ES-I3 (cell line): ENCODE results near the gene NTM.

Experiments
- H3K36me3 ChIP-seq: 2 replicates; pipeline ENCODE4 v1.6.1; 2013; ENCODE audit warnings: mild to moderate bottlenecking, low read length, control low read depth, moderate library complexity; ENCODE audit not compliant: insufficient read depth
- H3K4me1 ChIP-seq: 2 replicates; pipeline ENCODE4 v1.6.1; 2013; ENCODE audit warnings: mild to moderate bottlenecking, control low read depth, low read length; ENCODE audit not compliant: insufficient read depth
- H3K9ac ChIP-seq: 2 replicates; pipeline ENCODE4 v1.6.1; 2013; ENCODE audit warnings: low read depth, mild to moderate bottlenecking, low read length, moderate library complexity
- H3K9me3 ChIP-seq: 2 replicates; pipeline ENCODE4 v1.6.1; 2013; ENCODE audit warnings: mild to moderate bottlenecking, low read length, moderate library complexity; ENCODE audit not compliant: control insufficient read depth, insufficient read depth

Gene NTM

DNA sequence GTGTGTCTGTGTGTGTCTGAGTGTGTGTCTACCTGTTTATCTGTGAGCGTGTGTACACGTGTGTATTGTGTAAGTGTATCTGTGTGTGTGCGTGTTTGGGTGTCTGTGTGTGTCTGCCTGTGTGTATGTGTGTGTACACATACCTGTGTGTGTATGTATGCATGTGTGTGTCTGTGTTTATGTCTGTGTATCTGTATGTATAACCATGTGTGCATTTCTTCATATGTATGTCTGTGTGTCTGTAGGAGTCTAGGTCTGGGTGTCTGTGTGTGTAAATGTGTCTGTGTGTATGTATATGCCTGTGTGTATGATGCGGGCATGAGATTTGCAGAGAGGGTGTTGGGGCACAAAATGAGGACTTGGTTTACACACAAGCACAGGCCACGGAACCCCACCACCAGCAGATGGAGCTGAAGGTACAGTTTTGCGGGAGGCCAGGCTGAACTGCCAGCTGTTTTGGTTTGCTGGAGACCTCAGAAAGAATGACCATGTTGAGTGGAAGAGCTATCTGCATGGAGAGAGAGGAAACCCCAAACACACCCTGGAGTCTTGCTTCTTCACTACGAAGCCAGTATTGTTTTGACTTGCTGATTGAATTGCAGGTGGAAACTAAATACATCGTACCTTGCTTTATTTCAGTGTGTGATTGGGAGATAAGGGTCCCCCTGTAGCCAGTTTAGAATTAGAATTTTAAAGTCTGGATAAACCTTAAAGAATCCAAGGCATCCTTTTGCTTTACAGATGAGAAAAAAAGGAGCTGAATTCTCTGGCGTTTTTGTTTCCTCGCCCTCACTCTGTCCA lies 497.2 kb downstream of the NTM start:
- H3K36me3 ChIP-seq: no peaks in the 10 kb centered on the region
- H3K4me1 ChIP-seq: peaks cover 41% of the 10 kb centered on the region
- no peaks in the 10 kb centered on the region for H3K9me3 ChIP-seq
- no peak overlapping the region for H3K9ac ChIP-seq

DNA sequence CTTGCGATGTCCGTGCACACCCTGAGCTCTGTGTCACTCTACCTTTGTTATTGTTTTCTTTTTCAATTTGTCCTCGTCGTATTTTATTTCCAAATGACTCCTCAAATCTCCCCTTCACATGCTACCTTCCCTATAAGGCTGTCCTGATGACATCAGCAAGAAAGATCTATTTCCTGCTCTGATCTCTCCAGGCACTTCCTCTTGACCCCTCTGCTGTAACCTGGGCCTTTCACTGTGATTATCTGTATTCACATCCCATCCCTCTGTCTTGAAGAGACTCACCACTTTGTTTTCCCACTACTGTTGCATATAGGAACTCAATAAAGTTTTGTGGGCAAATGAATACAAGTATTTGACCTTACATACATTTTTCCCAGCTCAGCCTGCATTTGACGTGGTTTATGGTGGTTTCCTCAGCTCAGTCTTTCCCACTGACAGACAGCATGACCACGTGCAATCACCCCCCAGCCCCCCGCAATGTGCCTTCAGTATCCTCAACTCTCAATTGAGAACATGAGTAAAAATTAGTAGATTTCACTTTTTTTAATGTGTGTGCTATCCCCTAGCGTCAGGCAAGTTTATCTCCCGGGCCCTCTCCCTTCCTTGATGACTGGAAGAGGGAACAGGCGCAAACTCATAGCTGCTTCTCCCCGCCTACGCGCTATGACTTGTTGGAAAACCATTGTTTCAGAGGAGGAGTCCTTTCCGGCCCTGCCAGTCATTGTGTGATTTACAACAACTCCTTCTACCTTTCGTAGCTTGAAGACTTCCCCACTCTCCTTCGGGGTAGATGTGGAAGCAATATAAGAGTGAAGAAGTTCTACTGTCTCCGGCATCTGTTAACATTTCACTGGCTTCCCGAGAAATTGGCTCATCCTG lies 498.5 kb downstream of the NTM start:
- Histone ChIP-seq H3K9ac (no peak overlapping the region), H3K36me3 (no peaks in the 10 kb centered on the region), H3K4me1 (peaks cover 41% of the 10 kb centered on the region), H3K9me3 (no peaks in the 10 kb centered on the region)

DNA sequence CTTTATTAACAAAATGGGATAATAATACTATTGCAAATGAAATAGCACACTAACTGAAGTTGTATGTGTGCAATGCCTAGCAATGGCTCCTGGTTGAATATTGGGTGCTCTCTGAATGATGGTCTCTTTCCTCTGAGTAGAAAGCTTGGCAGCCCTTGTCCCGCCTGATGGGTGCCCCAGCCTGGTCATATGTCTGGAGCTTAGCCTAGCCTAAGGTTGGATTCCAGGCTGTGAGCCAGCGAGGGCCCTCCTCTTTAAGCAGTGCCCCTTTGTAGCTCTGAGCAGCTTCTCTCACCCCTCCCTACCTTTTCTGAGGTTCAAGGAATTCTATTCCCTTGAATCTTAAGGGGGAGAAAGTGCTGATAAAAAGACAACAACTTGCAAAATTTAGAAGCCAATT lies 499.9 kb downstream of the NTM start:
- Histone ChIP-seq H3K4me1 (peaks cover 33% of the 10 kb centered on the region), H3K9ac (no peak overlapping the region), H3K36me3 (no peaks in the 10 kb centered on the region), H3K9me3 (no peaks in the 10 kb centered on the region)

DNA sequence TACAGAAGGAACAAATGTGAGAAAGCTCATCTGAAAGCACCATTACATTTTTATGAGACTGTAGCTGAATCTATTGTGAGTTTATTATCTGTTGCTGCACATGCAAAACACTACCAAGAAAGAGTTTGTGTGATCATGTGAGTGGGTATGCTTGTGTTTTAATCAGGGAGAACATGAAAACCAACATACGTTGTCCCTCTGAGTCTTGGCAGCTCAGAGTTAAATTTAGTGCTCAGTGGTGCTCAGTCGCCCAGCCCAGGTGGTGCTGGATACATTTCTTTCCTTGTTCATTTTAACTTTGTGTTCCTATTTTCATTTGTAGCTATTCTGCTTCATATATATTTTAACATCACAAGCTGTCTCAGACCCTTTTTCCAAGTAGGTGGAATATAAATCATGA lies 500.6 kb downstream of the NTM start:
- no peaks in the 10 kb centered on the region for H3K36me3 ChIP-seq
- peaks cover 30% of the 10 kb centered on the region for H3K4me1 ChIP-seq
- H3K9me3 ChIP-seq: no peaks in the 10 kb centered on the region
- H3K9ac ChIP-seq: no peak overlapping the region

DNA sequence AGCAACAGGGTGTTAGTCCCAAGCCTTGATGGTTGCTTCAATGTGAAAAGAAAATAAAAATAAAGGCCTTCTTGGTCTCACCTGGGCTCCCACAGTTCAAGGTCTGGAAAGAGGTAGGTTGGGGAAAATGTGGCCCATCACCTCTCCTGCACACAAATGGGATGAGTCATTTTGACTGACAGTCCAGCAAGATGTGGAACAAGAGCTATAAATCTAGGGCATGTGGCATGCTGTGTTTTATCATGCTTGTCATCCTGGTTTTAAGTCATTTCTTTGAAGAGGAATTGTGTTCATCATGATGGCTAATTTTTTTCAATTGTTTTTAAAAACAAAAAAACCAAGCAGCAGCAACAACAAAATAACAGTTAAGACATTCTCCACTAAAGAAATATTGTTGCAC lies 503.7 kb downstream of the NTM start:
- Histone ChIP-seq H3K9ac (no peak overlapping the region), H3K36me3 (no peaks in the 10 kb centered on the region), H3K4me1 (0 out of 2 replicates have a peak, but pooled peaks cover 3% of the 10 kb centered on the region), H3K9me3 (no peaks in the 10 kb centered on the region)

DNA sequence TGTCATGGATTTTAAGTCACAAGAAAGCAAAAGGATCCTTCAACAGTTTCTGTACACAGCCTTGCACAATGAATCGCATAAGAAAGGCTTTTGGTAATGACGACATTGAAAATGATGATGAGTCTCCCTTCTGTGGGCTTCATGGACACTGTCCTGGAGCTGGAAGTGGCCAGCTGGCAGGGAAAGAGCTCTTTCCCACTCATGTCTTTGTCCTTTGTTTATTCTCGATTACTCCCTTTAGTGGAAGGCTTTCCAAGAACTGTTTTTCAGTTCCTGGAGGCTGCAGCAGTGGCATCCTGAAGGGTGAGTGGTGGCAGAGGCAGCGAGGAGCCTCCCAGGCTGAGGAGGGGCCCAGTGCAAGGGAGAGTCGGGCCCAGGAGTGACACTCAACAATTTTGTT lies 505.2 kb downstream of the NTM start:
- H3K4me1 ChIP-seq: peaks cover 6% of the 10 kb centered on the region; the same call in 1 of the 2 replicates
- H3K36me3 ChIP-seq: no peaks in the 10 kb centered on the region
- no peaks in the 10 kb centered on the region for H3K9me3 ChIP-seq
- H3K9ac ChIP-seq: no peak overlapping the region

DNA sequence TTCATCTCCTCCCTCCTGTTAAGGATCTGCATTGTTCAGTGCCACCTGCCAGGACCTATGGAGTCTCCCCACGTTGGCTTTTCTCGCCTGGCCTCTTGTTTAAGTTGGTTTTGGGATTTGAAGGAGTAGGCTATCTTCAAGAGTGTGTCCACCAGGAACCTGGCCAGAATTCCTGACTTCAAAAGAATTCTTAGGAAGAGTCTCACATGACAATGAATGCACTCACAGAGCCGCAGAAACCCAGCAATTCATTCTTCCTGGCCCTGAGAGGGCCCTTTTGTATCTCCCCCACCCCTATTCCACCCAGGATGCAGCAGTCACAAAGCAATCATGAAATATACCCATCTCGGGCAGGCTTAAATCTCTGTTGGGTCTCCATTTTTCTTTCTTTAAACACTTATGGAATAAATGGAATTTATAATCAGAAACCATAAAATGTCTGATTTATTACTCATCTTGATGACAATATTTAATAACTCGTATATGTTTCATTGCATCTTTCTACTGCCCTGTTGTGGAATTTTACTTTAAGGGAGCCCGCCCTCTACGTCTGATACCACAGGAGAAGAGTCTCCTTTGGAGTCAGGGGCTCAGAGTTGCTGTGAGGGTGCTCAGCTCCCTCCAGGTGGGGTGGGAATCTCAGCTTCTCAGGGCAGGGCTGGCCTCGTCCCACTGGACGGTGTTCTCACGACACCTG lies 507.0 kb downstream of the NTM start:
- no peaks in the 10 kb centered on the region for H3K9me3 ChIP-seq
- H3K4me1 ChIP-seq: peaks cover 6% of the 10 kb centered on the region; the same call in 1 of the 2 replicates
- H3K9ac ChIP-seq: no peak overlapping the region
- H3K36me3 ChIP-seq: no peaks in the 10 kb centered on the region

DNA sequence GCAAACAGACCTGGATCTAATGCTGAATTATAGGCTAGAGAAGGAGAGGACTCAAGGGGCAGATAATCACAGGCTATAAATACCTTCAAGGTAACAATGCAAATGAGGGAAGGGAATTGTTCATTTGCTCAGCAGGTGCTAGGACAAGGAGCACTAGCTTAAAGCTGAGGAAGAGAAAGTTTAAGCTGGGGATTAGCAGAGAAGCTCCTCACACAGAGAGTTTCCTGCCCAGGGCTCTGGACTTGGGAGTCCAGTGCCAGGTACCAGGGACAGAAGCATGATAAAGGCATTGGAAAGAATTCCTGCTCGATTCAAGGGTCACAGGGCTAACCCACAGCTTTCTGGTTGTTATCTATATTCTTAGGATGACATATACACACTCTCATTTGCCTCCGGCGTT lies 509.9 kb downstream of the NTM start:
- Histone ChIP-seq H3K9ac (no peak overlapping the region), H3K4me1 (peaks cover 6% of the 10 kb centered on the region; the same call in 1 of the 2 replicates), H3K9me3 (no peaks in the 10 kb centered on the region)

DNA sequence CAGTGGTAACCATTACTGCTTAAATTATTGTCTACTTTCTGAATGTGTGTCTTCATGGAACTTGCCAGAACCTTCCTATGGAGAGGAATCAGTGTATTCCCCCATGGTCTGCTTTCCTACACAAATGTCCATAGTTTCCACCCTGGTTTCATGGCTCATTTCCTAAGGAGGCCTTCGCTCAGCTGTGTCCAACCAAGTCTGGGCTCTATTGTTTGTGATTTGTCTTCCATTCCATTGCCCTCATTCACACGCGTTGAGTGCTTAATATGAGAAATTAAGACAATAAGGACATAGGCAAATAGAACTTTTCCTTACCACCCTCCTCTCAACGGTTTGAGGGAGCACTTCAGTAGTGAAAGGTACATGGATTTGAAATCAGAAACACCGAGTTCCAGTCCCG lies 510.6 kb downstream of the NTM start:
- Histone ChIP-seq H3K9me3 (no peaks in the 10 kb centered on the region), H3K4me1 (peaks cover 6% of the 10 kb centered on the region; the same call in 1 of the 2 replicates), H3K9ac (no peak overlapping the region), H3K36me3 (no peaks in the 10 kb centered on the region)

More for the DNA sequence above, 509.9 kb downstream of the NTM start:
- no peaks in the 10 kb centered on the region for H3K36me3 ChIP-seq

DNA sequence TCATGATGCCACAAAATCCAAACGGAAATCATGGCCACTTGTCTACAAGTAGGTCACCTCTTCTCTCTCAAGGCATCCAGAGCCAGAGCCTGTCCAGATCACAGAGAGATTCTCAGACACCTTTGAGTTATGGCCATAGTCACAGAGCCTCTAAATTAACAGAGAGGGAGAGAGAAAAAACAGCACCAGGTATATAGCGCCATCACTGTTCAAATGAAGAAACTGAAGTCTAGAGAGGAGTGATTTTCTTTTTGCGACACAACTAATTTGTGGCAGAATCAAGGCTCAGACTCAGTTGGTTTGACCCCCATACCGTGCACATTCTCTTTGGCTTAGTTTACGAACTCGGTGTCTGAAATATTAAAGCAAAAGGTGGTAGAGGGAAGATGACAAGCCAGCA lies 512.9 kb downstream of the NTM start:
- Histone ChIP-seq H3K4me1 (peaks cover 6% of the 10 kb centered on the region; the same call in 1 of the 2 replicates), H3K9ac (no peak overlapping the region), H3K9me3 (no peaks in the 10 kb centered on the region), H3K36me3 (no peaks in the 10 kb centered on the region)

DNA sequence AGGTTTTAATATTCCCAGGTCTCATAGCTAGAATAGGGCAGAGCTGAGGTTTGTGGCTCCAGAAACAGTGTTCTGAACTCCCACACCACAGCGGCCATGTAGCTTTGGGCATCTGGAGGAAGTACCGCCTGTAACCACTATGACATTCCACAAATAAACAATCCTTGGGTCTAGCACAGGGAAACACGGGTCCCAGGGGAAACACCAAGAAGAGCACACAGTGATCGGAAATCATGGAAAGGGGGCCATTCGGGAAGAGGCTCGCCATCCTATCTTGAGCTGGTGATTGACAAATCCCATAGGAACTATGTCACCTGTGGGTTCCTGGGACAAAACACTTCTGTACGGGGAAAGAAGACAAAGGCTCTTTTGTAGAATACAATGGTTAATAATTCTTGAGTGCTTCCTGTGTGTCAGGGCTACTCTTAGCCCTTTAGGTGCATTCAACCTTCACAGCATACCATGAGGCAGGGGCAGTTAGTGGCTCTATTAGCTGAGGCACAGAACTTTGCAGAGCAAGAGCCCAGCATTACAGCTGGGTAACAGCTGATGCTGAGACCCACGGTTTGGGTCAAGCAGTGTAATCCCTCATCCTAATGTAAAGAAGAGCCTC lies 514.2 kb downstream of the NTM start:
- Histone ChIP-seq H3K36me3 (no peaks in the 10 kb centered on the region), H3K9ac (no peak overlapping the region), H3K9me3 (no peaks in the 10 kb centered on the region), H3K4me1 (peaks cover 16% of the 10 kb centered on the region)

DNA sequence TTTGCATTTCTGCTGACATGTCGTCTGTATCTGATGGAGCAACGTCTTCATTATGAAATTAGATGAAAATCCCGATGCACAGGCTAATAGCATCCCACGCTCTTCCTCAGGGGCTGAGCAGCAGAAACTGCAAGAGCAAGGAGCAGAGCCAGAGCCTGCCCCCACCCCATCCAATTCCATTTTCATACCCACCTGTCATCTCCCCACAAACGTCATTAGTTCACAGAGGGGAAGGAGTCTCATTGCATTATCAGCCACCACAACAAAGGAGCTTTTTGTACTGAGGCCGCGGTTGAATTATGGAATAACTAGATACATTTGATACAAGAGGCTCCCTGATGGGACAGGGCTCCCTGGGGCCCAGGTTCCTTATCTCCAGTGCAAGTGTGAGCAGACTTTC lies 515.0 kb downstream of the NTM start:
- Histone ChIP-seq H3K4me1 (peaks cover 18% of the 10 kb centered on the region), H3K36me3 (no peaks in the 10 kb centered on the region)

DNA sequence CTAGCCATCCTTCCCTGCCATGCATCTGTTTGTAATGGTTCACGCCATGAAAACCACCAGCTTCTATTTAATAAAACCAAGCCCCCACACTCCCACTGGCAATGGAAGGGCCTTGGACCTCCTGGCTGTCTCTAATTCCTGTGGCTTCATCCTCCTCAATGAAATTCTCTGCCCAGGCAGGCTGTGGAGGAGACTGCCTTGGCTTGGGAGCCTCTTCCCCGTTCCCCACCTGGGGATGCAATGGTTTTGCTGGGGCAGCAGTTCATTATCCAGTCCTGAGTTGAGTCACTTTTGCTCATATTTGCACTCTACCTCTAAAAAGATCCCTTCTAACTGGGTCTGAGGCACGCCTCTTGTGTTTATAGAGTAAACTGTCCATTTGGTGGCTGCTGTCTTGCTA lies 515.8 kb downstream of the NTM start:
- H3K4me1 ChIP-seq: peaks cover 21% of the 10 kb centered on the region
- H3K36me3 ChIP-seq: no peaks in the 10 kb centered on the region
- no peak overlapping the region for H3K9ac ChIP-seq
- no peaks in the 10 kb centered on the region for H3K9me3 ChIP-seq

More for the DNA sequence above, 515.0 kb downstream of the NTM start:
- H3K9me3 ChIP-seq: no peaks in the 10 kb centered on the region
- no peak overlapping the region for H3K9ac ChIP-seq
